ENCODE results near the gene MANBA.

The MANBA gene

DNA sequence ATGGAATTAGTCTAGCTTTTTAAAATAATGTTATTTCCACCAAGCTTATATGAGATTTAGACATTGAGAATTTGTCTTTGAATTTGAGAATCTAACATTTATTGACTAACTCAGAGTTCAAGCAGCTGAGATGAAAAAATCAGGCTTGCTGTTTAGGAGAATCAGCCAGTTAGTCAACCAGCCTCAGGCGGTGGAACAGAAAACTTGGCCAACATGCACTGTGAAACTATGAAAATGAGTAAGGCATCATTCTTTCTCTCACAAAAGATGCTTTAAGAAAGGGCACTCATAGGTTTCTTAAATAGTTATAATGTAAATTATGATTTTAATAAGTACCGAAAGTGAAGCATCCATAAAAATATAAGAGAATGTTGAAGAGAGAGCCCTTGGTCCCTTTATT, 175.4 kb downstream of the MANBA start:
- no peaks in the 10 kb centered on the region for H3K4me1 ChIP-seq (ENCODE audit: insufficient read depth, low read length)
- H3K9me3 ChIP-seq (ENCODE audit: control insufficient read depth, insufficient read depth, low read length) = no peaks in the 10 kb centered on the region
- no peaks in the 10 kb centered on the region for H3K36me3 ChIP-seq (ENCODE audit: insufficient read depth, low read length)
- H3K9ac ChIP-seq (ENCODE audit: low read depth, low read length) = no peak overlapping the region

DNA sequence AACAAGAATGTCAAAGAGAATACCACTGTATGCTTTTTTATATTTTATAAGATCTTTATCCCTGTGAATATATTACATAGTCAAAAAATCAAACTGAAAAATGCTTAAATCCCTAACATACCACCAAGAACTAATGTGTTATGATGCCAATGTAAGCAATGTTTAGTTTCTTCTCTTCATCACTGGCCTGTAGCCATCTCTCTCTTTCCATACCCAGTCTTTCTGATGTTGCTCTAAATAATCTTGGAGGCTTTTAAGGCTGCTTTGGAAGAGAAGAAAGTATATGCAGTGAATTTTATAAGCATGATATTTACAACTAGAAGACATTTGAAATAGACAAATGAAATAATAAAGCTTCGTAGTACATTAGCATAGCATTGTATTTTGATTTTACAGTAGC, 176.7 kb downstream of the MANBA start:
- no peaks in the 10 kb centered on the region for H3K4me1 ChIP-seq (ENCODE audit: insufficient read depth, low read length)
- no peak overlapping the region for H3K9ac ChIP-seq (ENCODE audit: low read depth, low read length)
- no peaks in the 10 kb centered on the region for H3K36me3 ChIP-seq (ENCODE audit: insufficient read depth, low read length)
- no peaks in the 10 kb centered on the region for H3K9me3 ChIP-seq (ENCODE audit: control insufficient read depth, insufficient read depth, low read length)

Data from ES-I3 (cell line).